Measurements from ENCODE around the gene KANSL3.

Gene KANSL3

DNA sequence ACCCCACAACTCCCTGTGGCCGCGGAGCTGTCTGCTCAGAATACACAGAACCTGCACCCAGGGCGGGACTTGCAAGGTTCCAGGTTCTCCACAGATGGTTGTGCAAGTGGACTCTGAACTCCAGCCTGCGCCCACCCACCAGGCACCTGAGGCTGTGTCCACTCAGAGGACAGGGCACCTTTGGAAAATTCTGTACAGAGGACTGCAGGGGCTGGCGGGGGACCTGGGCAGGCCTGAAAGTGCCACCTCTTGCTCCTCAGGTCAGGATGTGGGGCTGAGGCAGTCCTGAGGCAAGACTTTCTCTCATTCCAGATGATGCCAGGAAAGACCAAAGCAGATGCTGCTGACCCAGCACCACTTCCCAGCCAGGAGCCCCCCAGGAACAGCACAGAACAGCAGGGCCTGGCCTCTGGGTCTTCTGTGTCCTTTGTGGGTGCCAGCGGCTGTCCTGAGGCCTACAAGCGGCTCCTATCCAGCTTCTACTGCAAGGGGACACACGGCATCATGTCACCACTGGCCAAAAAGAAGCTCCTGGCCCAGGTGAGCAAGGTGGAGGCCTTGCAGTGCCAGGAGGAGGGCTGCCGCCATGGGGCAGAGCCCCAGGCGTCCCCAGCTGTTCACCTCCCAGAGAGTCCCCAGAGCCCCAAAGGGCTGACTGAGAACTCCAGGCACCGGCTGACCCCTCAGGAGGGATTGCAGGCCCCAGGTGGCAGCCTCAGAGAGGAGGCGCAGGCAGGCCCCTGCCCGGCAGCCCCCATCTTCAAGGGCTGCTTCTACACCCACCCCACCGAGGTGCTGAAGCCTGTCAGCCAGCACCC is 87.1 kb downstream of the KANSL3 start:
- CTCF ChIA-PET: no interaction called here
- no peak for DNase-seq (ENCODE audit: extremely low spot score)
- TF ChIP-seq, protein P1, sequence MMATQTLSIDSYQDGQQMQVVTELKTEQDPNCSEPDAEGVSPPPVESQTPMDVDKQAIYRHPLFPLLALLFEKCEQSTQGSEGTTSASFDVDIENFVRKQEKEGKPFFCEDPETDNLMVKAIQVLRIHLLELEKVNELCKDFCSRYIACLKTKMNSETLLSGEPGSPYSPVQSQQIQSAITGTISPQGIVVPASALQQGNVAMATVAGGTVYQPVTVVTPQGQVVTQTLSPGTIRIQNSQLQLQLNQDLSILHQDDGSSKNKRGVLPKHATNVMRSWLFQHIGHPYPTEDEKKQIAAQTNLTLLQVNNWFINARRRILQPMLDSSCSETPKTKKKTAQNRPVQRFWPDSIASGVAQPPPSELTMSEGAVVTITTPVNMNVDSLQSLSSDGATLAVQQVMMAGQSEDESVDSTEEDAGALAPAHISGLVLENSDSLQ (IDR thresholded peaks at IDR 0.05): no peak
- TF ChIP-seq CTBP1 (IDR thresholded peaks at IDR 0.05; ENCODE audit: borderline replicate concordance) (no peak), L3MBTL2 (conservative IDR thresholded peaks at IDR 0.05) (no peak), SUZ12 (IDR thresholded peaks at IDR 0.05) (no peak), TARDBP (IDR thresholded peaks at IDR 0.05) (no peak), SP1 (IDR thresholded peaks at IDR 0.05) (no peak), FOXK2 (IDR thresholded peaks at IDR 0.05) (no peak), NFRKB (IDR thresholded peaks at IDR 0.05) (no peak)
- POLR2A ChIA-PET: no interaction called here

DNA sequence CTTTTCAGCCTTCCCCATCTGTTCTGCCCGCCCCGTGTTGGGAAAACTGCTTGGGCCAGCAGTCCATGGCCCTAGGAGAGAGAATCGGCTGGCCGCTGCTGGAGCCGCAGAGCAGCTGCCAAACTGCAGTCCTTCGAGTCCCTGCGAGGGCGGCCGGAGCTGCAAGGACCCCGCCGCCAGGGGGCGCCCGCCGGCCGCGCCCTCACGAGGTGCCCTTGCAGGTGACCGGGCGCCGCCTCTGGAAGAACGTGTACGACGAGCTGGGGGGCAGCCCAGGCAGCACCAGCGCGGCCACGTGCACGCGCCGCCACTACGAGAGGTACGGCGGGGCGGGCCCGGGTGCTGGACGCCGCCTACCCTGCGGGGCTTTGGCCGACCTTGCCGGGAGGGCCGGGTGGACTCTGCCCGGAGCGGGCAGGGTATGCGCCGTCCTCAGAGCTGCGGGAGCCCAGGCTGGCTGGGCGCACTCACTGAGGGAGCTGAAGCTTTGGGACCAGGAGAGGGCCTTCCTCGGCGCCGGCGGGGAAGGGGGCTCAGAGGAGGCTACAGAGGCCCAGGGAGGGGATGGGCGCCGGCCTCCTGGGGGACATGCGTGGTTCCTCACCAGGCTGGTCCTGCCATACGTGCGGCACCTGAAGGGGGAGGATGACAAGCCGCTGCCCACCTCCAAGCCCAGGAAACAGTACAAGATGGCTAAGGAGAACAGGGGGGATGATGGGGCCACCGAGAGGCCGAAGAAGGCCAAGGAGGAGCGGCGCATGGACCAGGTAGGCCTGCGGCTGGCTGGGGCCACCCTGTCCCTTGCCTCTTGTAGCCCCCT is 87.9 kb downstream of the KANSL3 start:
- CTCF ChIA-PET: interaction anchor here (0.8 kb wide), 1 partner anchor 14 kb away, joined by 3 read pairs; no protein-coding TSS in a partner anchor
- DNase-seq (ENCODE audit: extremely low spot score): peak; percentile 38
- POLR2A ChIA-PET: interaction anchor here (1.3 kb wide), 1 partner anchor 12 kb away, joined by 3 read pairs; no protein-coding TSS in a partner anchor
- no peak for TF ChIP-seq FOXM1 (IDR thresholded peaks at IDR 0.05; ENCODE audit: borderline replicate concordance)
- no peak for TF ChIP-seq CTBP1 (IDR thresholded peaks at IDR 0.05; ENCODE audit: borderline replicate concordance)
- TF ChIP-seq, protein P1 (IDR thresholded peaks at IDR 0.05): no peak

DNA sequence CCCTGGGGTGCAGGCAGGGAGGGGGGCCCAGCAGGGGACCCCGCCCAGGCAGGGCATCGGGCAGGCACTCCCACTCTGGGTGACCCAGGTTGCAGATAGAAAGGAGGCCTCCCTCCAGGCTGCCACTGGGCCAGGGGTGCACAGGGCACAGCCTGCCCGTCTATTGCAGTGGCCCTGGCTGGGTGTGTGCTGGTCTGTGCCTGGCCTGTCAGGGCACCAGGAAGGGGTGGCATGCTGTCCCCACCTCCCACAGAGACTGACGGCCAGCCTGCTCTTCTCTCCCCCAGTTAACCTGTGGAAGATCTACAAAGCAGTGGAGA is 88.7 kb downstream of the KANSL3 start:
- CTCF ChIA-PET: interaction anchor here (0.8 kb wide), 1 partner anchor 13 kb away, joined by 3 read pairs; no protein-coding TSS in a partner anchor
- POLR2A ChIA-PET: interaction anchor here (1.3 kb wide), 1 partner anchor 11 kb away, joined by 3 read pairs; no protein-coding TSS in a partner anchor
- no peak for DNase-seq (ENCODE audit: extremely low spot score)
- TF ChIP-seq L3MBTL2 (conservative IDR thresholded peaks at IDR 0.05) (no peak), TARDBP (IDR thresholded peaks at IDR 0.05) (no peak), ELF4 (IDR thresholded peaks at IDR 0.05) (no peak), NFRKB (IDR thresholded peaks at IDR 0.05) (no peak), FOXM1 (IDR thresholded peaks at IDR 0.05; ENCODE audit: borderline replicate concordance) (no peak), ZNF384 (IDR thresholded peaks at IDR 0.05) (no peak), FOXA1 (IDR thresholded peaks at IDR 0.05) (no peak), HDGF (IDR thresholded peaks at IDR 0.05; ENCODE audit: borderline replicate concordance) (no peak), SP1 (IDR thresholded peaks at IDR 0.05) (no peak), LEF1 (IDR thresholded peaks at IDR 0.05; ENCODE audit: borderline replicate concordance) (no peak), CTBP1 (IDR thresholded peaks at IDR 0.05; ENCODE audit: borderline replicate concordance) (no peak), ARNT (IDR thresholded peaks at IDR 0.05) (no peak)

DNA sequence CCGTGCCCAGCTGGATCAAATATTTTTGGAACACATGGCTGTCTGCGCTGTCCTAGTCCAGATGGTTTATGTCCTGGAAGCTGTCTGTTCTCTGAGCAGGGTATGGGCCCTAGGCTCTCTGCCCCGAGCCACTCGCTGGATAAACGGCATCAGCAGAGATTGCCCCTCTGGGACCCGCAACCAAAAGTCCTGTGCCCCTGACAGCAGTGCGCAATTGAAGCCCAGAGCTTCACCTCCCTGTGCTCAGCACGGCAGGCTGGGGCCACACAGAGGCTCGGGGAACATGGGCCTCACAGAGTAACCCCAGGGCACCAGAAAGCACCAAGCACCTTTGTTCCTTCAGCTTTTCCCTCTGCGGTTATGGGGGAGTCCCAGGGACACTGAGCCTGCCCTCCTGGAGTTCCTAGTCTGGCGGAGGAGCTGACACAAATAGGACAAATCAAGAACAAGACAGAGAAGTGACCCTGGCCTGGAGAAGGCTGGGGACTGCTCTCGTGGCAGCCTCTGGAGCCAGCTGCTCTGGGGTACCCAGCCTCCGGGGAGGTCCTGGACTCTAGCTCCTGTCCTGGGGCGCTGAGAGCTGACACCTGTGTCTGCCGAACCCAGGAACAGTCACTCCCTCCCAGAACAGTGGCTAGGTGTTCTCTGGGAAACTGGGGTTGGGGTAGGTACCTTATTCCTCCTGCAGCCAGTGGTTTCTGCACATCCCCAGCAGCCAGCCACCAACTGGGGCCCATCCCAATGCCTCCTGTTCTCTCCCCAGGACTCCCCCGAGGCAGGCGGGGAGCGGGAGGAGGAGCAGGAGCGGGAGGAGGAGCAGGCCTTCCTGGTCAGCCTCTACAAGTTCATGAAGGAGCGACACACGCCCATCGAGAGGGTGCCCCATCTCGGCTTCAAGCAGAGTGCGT is 89.3 kb downstream of the KANSL3 start:
- TF ChIP-seq FOXK2 (IDR thresholded peaks at IDR 0.05) (no peak), ARNT (IDR thresholded peaks at IDR 0.05) (no peak), L3MBTL2 (conservative IDR thresholded peaks at IDR 0.05) (no peak), SUZ12 (IDR thresholded peaks at IDR 0.05) (no peak), BHLHE40 (IDR thresholded peaks at IDR 0.05; ENCODE audit: borderline replicate concordance) (no peak), FOXA1 (IDR thresholded peaks at IDR 0.05) (no peak), FOXM1 (IDR thresholded peaks at IDR 0.05; ENCODE audit: borderline replicate concordance) (no peak), LEF1 (IDR thresholded peaks at IDR 0.05; ENCODE audit: borderline replicate concordance) (no peak), SP1 (IDR thresholded peaks at IDR 0.05) (no peak), TARDBP (IDR thresholded peaks at IDR 0.05) (no peak), CTBP1 (IDR thresholded peaks at IDR 0.05; ENCODE audit: borderline replicate concordance) (no peak), ZNF384 (IDR thresholded peaks at IDR 0.05) (no peak), NFRKB (IDR thresholded peaks at IDR 0.05) (no peak), ELF4 (IDR thresholded peaks at IDR 0.05) (no peak), HDGF (IDR thresholded peaks at IDR 0.05; ENCODE audit: borderline replicate concordance) (no peak)
- TF ChIP-seq, protein P1 (IDR thresholded peaks at IDR 0.05): no peak
- CTCF ChIA-PET: interaction anchor here (0.8 kb wide), 1 partner anchor 13 kb away, joined by 3 read pairs; no protein-coding TSS in a partner anchor
- POLR2A ChIA-PET: interaction anchor here (1.3 kb wide), 1 partner anchor 10 kb away, joined by 3 read pairs; no protein-coding TSS in a partner anchor
- no peak for DNase-seq (ENCODE audit: extremely low spot score)

DNA sequence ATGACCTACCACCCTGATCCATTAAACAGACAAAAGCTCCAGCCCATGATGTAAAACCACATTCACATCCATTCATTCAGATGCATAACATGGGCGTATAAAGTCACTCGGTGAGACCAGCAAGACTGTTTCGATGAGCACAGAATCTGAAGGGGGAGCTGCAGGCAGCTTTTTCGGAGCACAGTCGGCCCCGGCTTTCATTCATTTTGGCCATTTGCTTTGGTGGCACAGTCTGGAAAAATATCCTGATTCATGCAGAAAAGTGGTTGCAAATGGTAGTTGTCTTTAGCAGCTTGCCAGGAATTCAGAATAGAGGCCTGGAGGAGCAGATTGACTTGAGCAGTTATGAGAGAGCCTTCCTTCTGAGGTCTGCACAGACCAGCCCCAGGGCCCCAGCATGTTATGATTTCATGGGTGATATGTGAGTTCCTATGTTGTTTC is 90.4 kb downstream of the KANSL3 start:
- CTCF ChIA-PET: interaction anchor here (1.0 kb wide), 1 partner anchor 10 kb away, joined by 3 read pairs; no protein-coding TSS in a partner anchor
- DNase-seq (ENCODE audit: extremely low spot score): no peak
- TF ChIP-seq HDGF (IDR thresholded peaks at IDR 0.05; ENCODE audit: borderline replicate concordance): no peak
- no peak for TF ChIP-seq TARDBP (IDR thresholded peaks at IDR 0.05)
- TF ChIP-seq, protein P1 (IDR thresholded peaks at IDR 0.05): no peak
- TF ChIP-seq NFRKB (IDR thresholded peaks at IDR 0.05): no peak
- TF ChIP-seq L3MBTL2 (conservative IDR thresholded peaks at IDR 0.05): no peak
- TF ChIP-seq FOXK2 (IDR thresholded peaks at IDR 0.05): no peak
- TF ChIP-seq FOXA1 (IDR thresholded peaks at IDR 0.05): no peak
- TF ChIP-seq CTBP1 (IDR thresholded peaks at IDR 0.05; ENCODE audit: borderline replicate concordance): no peak
- no peak for TF ChIP-seq FOXM1 (IDR thresholded peaks at IDR 0.05; ENCODE audit: borderline replicate concordance)
- TF ChIP-seq ARNT (IDR thresholded peaks at IDR 0.05): no peak
- TF ChIP-seq SP1 (IDR thresholded peaks at IDR 0.05): no peak
- no peak for TF ChIP-seq ZNF384 (IDR thresholded peaks at IDR 0.05)
- no peak for TF ChIP-seq SUZ12 (IDR thresholded peaks at IDR 0.05)
- TF ChIP-seq ELF4 (IDR thresholded peaks at IDR 0.05): no peak
- no peak for TF ChIP-seq LEF1 (IDR thresholded peaks at IDR 0.05; ENCODE audit: borderline replicate concordance)
- TF ChIP-seq BHLHE40 (IDR thresholded peaks at IDR 0.05; ENCODE audit: borderline replicate concordance): no peak
- POLR2A ChIA-PET: interaction anchor here (0.6 to 1.1 kb wide), 2 partner anchors 15 to 242 kb away, joined by 3 read pairs; no protein-coding TSS in a partner anchor

All from HEK293T (cell line).